ENCODE measurements around the gene COL5A2. TPM values are rescaled to one million over a fixed set of nuclear protein-coding genes. Genes with fewer than 3 reads are reported as not detected.

COL5A2 gene
- 64.2 TPM for total RNA-seq

GRCh38 chr2:189179570-189179950 is at the start of gene COL5A2:
COL5A2 (minus strand) TSS chr2:189179761; CDS start chr2:189179604, 157 bp downstream.
- Histone ChIP-seq H3K9me3 (no peaks in the 10 kb centered on the region), H3K4me1 (peaks cover 0 to 3% of the 10 kb centered on the region in 2 donors), H3K27ac (peak within 1 kb of the TSS; percentile 74 to 84), H3K4me3 (peak within 1 kb of the TSS; percentile 54 to 87), H3K27me3 (no peaks in the 10 kb centered on the region), H3K36me3 (no peaks in the 10 kb centered on the region)
- intact Hi-C loops (cut with DNase I) = loop anchor here (2.0 to 5.0 kb wide), 3 partner anchors 31 to 107 kb away; no protein-coding TSS in a partner anchor
- DNase-seq (ENCODE audit: low spot score in 2 of 2) = peak in 1 of 2 donors; percentile 79
- no peak for TF ChIP-seq CTCF (IDR thresholded peaks at IDR 0.05)

GRCh38 chr2:189226017-189226416 is 46.5 kb upstream of the COL5A2 start:
- intact Hi-C loops (cut with DNase I) = no loop called here
- Histone ChIP-seq H3K9me3 (no peaks in the 10 kb centered on the region), H3K27me3 (no peaks in the 10 kb centered on the region), H3K27ac (no peak overlapping the region), H3K4me3 (no peak overlapping the region), H3K36me3 (no peaks in the 10 kb centered on the region), H3K4me1 (peaks cover 0 to 8% of the 10 kb centered on the region in 2 donors)
- no peak for TF ChIP-seq CTCF (IDR thresholded peaks at IDR 0.05)
- DNase-seq (ENCODE audit: low spot score in 2 of 2) = no peak

- H3K4me1 ChIP-seq = peaks cover 0 to 8% of the 10 kb centered on the region in 2 donors
- DNase-seq (ENCODE audit: low spot score in 2 of 2) = no peak
- H3K4me3 ChIP-seq = no peak overlapping the region
- H3K9me3 ChIP-seq = no peaks in the 10 kb centered on the region
- TF ChIP-seq CTCF (IDR thresholded peaks at IDR 0.05) = no peak
- H3K27me3 ChIP-seq = no peaks in the 10 kb centered on the region
- H3K27ac ChIP-seq = no peak overlapping the region
- no peaks in the 10 kb centered on the region for H3K36me3 ChIP-seq
- intact Hi-C loops (cut with DNase I) = no loop called here
These were observed 45.5 kb upstream of the COL5A2 start for GRCh38 chr2:189225032-189225431.

- no peaks in the 10 kb centered on the region for H3K27me3 ChIP-seq
- H3K36me3 ChIP-seq = no peaks in the 10 kb centered on the region
- no peak overlapping the region for H3K4me3 ChIP-seq
- no peaks in the 10 kb centered on the region for H3K9me3 ChIP-seq
- DNase-seq (ENCODE audit: low spot score in 2 of 2) = peak in 1 of 2 donors; percentile 73
- TF ChIP-seq CTCF (IDR thresholded peaks at IDR 0.05) = no peak
- peak overlapping the region; percentile 58 to 60 for H3K27ac ChIP-seq
- intact Hi-C loops (cut with DNase I) = no loop called here
- peaks cover 0 to 8% of the 10 kb centered on the region in 2 donors for H3K4me1 ChIP-seq
These were observed 43.0 kb upstream of the COL5A2 start for GRCh38 chr2:189222468-189223105.

- Histone ChIP-seq H3K36me3 (no peaks in the 10 kb centered on the region), H3K9me3 (no peaks in the 10 kb centered on the region), H3K4me1 (peaks cover 0 to 8% of the 10 kb centered on the region in 2 donors), H3K27me3 (no peaks in the 10 kb centered on the region), H3K27ac (peak overlapping the region; percentile 58 to 60), H3K4me3 (no peak overlapping the region)
- TF ChIP-seq CTCF (IDR thresholded peaks at IDR 0.05) = no peak
- no peak for DNase-seq (ENCODE audit: low spot score in 2 of 2)
- intact Hi-C loops (cut with DNase I) = no loop called here
These were observed 42.4 kb upstream of the COL5A2 start for GRCh38 chr2:189221811-189222467.

Data from ascending aorta (tissue), 2 donors.